Parathyroid adenoma (tissue), 2 donors: ENCODE results near the gene KLK14.

Experiments used
- H2AFZ ChIP-seq: fragments of 300-600 bp; sonication (generic); one replicate; pipeline ENCODE4 v1.7.0; 2017; ENCODE audit warnings: antibody characterized with exemption, mild to moderate bottlenecking
- H3K27ac ChIP-seq: fragments of 300-600 bp; sonication (generic); one replicate; pipeline ENCODE4 v1.7.0; 2017
- H3K27me3 ChIP-seq: fragments of 300-600 bp; sonication (generic); one replicate; pipeline ENCODE4 v1.7.0; 2017; ENCODE audit warnings: low read length; ENCODE audit not compliant: control insufficient read depth, insufficient read depth
- H3K36me3 ChIP-seq: fragments of 300-600 bp; sonication (generic); one replicate; pipeline ENCODE4 v1.7.0; 2017; ENCODE audit warnings: low read length; ENCODE audit not compliant: control insufficient read depth, insufficient read depth
- H3K4me1 ChIP-seq: fragments of 300-600 bp; sonication (generic); one replicate; pipeline ENCODE4 v1.7.0; 2017; ENCODE audit warnings: control low read depth
- H3K4me2 ChIP-seq: fragments of 300-600 bp; sonication (generic); one replicate; pipeline ENCODE4 v1.7.0; 2017; ENCODE audit warnings: low read length
- H3K4me3 ChIP-seq: fragments of 300-600 bp; sonication (generic); one replicate; pipeline ENCODE4 v1.7.0; 2017; ENCODE audit warnings: low read depth, low read length
- H3K79me2 ChIP-seq: fragments of 300-600 bp; sonication (generic); one replicate; pipeline ENCODE4 v1.7.0; 2017; ENCODE audit warnings: control low read depth
- H3K9ac ChIP-seq: fragments of 300-600 bp; sonication (generic); one replicate; pipeline ENCODE4 v1.7.0; 2017; ENCODE audit warnings: mild to moderate bottlenecking
- H3K9me3 ChIP-seq: fragments of 300-600 bp; sonication (generic); one replicate; pipeline ENCODE4 v1.7.0; 2017; ENCODE audit warnings: low read length; ENCODE audit not compliant: control insufficient read depth
- CTCF ChIP-seq: fragments of 300-600 bp; sonication (generic); IDR thresholded peaks from one replicate; pipeline ENCODE4 v1.7.0; 2017; ENCODE audit warnings: antibody characterized with exemption, mild to moderate bottlenecking
- donor health status: primary hyperparathyroidism.

Gene KLK14

GRCh38 chr19:51100601-51101000, 17.9 kb upstream of the KLK14 start:
- no peak overlapping the region for H3K4me2 ChIP-seq
- H3K27ac ChIP-seq = no peak overlapping the region
- H3K79me2 ChIP-seq = peaks cover 16% of the 10 kb centered on the region
- H3K36me3 ChIP-seq = no peaks in the 10 kb centered on the region
- H3K27me3 ChIP-seq = no peaks in the 10 kb centered on the region
- H3K4me1 ChIP-seq = peaks cover 7% of the 10 kb centered on the region
- no peak overlapping the region for H2AFZ ChIP-seq
- no peaks in the 10 kb centered on the region for H3K9me3 ChIP-seq
- H3K4me3 ChIP-seq = no peak overlapping the region
- TF ChIP-seq CTCF = no peak
- no peak overlapping the region for H3K9ac ChIP-seq

DNA sequence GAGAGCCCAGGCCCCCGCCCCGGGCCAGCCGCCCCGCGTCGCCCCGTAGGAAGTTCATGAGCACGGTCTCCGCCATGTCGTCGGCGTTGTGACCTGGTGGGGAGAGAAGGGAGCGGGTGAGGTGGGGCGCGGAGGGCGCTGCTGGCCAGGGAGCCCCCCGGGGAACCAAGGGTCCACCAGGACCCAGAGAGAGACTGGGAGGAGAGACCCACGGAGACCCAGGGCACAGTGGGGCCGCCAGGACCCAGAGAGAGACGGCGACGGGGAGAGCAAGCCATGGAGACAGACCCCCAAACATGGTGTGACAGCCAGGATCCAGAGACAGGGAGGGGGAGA, 16.3 kb upstream of the KLK14 start:
- Histone ChIP-seq H3K9ac (no peak overlapping the region), H3K9me3 (no peaks in the 10 kb centered on the region), H3K79me2 (peaks cover 5% of the 10 kb centered on the region), H2AFZ (no peak overlapping the region), H3K27ac (no peak overlapping the region), H3K4me1 (peaks cover 7% of the 10 kb centered on the region), H3K4me2 (no peak overlapping the region), H3K27me3 (no peaks in the 10 kb centered on the region), H3K36me3 (no peaks in the 10 kb centered on the region), H3K4me3 (no peak overlapping the region)
- no peak for TF ChIP-seq CTCF

DNA sequence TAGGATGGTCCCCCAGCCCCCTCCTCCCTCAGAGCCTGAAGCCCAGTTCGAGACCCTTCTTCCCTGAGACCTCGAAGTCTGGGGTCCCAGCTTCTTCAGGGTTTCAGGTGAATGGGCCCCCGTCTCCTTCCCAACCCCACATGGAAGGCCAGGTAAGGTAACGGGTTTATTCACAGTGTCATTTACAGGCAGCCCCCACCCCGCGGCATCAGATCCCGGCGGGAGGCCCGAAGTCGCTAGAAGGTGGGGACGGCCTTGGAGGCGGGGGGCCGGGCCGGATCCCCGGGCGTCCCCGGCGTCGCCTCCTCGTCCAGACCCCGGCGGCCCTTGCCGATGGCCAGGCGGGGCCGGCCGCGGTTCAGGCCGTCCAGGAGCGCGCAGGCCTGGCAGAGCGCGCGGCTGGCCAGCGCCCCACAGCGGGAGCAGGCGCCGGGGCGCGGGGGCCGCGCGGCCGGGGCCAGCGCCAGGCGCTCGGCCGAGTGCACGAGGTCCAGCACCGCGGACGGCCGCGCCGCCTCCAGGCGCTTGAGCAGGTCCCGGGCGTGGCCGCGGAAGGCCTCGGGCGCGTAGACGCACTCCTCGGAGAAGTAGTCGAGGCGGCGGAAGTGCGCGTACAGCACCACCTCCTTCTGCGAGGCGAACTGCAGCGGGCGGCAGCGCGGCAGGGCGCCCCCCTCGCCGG, 15.8 kb upstream of the KLK14 start:
- no peak for TF ChIP-seq CTCF
- no peaks in the 10 kb centered on the region for H3K27me3 ChIP-seq
- H3K4me3 ChIP-seq = no peak overlapping the region
- no peak overlapping the region for H2AFZ ChIP-seq
- no peaks in the 10 kb centered on the region for H3K9me3 ChIP-seq
- H3K36me3 ChIP-seq = no peaks in the 10 kb centered on the region
- no peak overlapping the region for H3K4me2 ChIP-seq
- H3K79me2 ChIP-seq = peaks cover under 1% of the 10 kb centered on the region
- no peak overlapping the region for H3K9ac ChIP-seq
- peaks cover 7% of the 10 kb centered on the region for H3K4me1 ChIP-seq
- H3K27ac ChIP-seq = no peak overlapping the region

DNA sequence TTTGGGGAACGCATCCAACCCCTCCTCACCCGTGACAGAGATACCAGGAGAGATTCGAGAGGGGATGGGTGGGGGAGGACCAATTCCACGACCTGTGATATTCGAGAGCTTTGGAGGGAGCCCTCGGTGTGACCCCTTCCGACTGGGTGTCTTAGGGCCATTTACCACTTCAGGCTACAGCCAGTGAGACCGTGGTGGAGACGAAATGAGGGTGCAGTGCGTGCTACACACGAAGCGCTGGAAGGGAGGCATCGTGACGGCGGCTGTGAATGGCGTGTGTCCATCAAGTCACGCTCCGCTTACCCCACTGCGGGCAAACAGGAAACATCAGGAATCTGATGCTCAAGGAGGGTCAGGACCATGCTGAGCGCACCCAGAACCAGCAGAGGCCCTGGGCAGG, 15.1 kb upstream of the KLK14 start:
- Histone ChIP-seq H3K4me2 (no peak overlapping the region), H3K27ac (no peak overlapping the region), H3K27me3 (no peaks in the 10 kb centered on the region), H3K79me2 (no peaks in the 10 kb centered on the region), H3K4me3 (no peak overlapping the region), H2AFZ (no peak overlapping the region), H3K36me3 (no peaks in the 10 kb centered on the region), H3K9me3 (no peaks in the 10 kb centered on the region), H3K4me1 (peaks cover 7% of the 10 kb centered on the region), H3K9ac (no peak overlapping the region)
- TF ChIP-seq CTCF = no peak

DNA sequence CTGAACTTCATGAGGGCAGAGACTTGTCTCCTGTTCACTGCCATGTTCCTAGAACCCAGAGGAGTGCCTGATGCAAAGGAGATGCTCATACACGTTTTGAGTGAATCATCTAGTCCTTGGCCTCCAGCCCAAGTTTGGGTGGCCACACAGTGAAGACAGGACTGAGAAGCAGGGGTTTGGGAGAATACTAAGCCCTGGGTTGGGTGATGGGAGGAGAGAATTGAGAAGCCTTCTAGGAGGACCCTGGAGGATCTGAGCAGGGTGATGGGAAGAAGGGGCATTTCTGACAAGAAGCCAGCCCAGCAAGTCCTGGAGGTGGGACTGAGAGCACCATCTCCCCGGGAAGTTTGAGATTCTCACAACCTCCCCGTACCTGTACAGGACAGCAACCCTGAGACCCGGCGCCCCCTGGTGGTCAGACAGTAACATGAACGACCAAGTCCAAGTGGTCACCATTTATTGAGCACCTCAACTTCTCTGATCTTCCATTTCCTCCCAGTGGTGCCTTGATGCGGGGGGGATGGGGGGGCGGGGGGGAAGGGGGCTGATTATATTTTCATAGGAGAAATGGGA, 14.6 kb upstream of the KLK14 start:
- TF ChIP-seq CTCF = peak; percentile 66
- Histone ChIP-seq H2AFZ (no peak overlapping the region), H3K27me3 (no peaks in the 10 kb centered on the region), H3K4me1 (peaks cover 7% of the 10 kb centered on the region), H3K27ac (no peak overlapping the region), H3K4me3 (no peak overlapping the region), H3K36me3 (no peaks in the 10 kb centered on the region), H3K9me3 (no peaks in the 10 kb centered on the region), H3K4me2 (no peak overlapping the region), H3K79me2 (no peaks in the 10 kb centered on the region), H3K9ac (no peak overlapping the region)
